ENCODE data around the gene AMBRA1. TPM values are rescaled to one million over a fixed set of nuclear protein-coding genes. Genes with fewer than 3 reads are reported as not detected.

AMBRA1 gene
- total RNA-seq, 1 donor: 18.0 TPM

GRCh38 chr11:46366260-46366659 lies 227.6 kb downstream of the AMBRA1 start:
- H3K4me3 ChIP-seq (ENCODE audit: low read depth, low read length): no peak overlapping the region
- no peak for DNase-seq (ENCODE audit: low read depth)
- TF ChIP-seq CTCF (IDR thresholded peaks at IDR 0.05; ENCODE audit: insufficient read depth, low read length): no peak

GRCh38 chr11:46364791-46365190 lies 229.0 kb downstream of the AMBRA1 start:
- DNase-seq (ENCODE audit: low read depth): no peak
- H3K4me3 ChIP-seq (ENCODE audit: low read depth, low read length): no peak overlapping the region
- no peak for TF ChIP-seq CTCF (IDR thresholded peaks at IDR 0.05; ENCODE audit: insufficient read depth, low read length)

DNA sequence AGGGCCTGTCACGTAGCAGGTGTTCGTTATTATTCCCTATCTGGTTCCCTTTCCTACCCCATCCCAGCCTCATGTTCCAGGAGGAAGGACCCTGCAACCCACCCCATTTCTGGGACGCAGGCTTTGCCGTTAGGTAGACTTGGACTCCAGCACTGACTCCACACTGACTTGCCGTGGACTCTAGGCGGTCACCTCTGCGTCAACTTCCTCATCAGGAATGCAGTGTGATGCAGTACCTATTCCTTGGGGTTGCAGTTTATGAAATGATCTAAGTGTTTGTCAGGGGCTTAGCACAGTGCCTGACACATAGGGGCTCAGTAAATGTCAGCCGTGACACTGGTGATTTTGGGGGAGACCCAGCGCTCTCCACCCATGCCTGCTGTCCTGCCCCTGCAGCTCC lies 229.8 kb downstream of the AMBRA1 start:
- TF ChIP-seq CTCF (IDR thresholded peaks at IDR 0.05; ENCODE audit: insufficient read depth, low read length): no peak
- H3K4me3 ChIP-seq (ENCODE audit: low read depth, low read length): no peak overlapping the region
- no peak for DNase-seq (ENCODE audit: low read depth)

DNA sequence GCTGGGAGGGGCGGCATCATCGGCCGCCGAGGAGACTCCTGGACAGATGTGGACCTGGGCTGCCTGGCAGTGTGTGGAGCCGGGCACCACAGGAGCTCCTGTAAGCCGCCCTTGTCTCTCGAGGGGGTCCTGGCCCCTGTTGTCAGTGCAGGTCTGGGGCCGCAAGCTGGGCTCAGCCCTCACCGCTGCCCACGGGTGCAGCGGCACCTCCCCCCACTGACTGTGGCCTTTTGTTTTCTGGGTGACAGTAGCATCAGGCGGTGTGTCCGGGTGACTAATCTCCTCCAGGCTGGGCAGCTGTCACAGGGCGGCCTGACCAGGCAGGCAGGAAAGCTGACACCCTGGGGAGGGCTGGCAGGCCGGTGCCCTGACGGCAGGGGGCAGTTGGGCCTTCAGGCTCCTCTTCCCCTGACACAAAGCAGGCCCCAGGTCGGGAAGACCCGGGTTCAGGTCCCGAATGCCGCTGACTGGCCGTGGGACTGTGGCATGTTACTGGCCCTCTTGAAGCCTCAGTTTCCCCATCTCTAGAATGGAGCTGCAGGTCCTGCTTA lies 230.3 kb downstream of the AMBRA1 start:
- DNase-seq (ENCODE audit: low read depth): no peak

GRCh38 chr11:46363031-46363407 lies 230.8 kb downstream of the AMBRA1 start:
- no peak overlapping the region for H3K4me3 ChIP-seq (ENCODE audit: low read depth, low read length)
- no peak for TF ChIP-seq CTCF (IDR thresholded peaks at IDR 0.05; ENCODE audit: insufficient read depth, low read length)
- DNase-seq (ENCODE audit: low read depth): peak; percentile 18

More for the DNA sequence above, 230.3 kb downstream of the AMBRA1 start:
- H3K4me3 ChIP-seq (ENCODE audit: low read depth, low read length): no peak overlapping the region
- TF ChIP-seq CTCF (IDR thresholded peaks at IDR 0.05; ENCODE audit: insufficient read depth, low read length): no peak

DNA sequence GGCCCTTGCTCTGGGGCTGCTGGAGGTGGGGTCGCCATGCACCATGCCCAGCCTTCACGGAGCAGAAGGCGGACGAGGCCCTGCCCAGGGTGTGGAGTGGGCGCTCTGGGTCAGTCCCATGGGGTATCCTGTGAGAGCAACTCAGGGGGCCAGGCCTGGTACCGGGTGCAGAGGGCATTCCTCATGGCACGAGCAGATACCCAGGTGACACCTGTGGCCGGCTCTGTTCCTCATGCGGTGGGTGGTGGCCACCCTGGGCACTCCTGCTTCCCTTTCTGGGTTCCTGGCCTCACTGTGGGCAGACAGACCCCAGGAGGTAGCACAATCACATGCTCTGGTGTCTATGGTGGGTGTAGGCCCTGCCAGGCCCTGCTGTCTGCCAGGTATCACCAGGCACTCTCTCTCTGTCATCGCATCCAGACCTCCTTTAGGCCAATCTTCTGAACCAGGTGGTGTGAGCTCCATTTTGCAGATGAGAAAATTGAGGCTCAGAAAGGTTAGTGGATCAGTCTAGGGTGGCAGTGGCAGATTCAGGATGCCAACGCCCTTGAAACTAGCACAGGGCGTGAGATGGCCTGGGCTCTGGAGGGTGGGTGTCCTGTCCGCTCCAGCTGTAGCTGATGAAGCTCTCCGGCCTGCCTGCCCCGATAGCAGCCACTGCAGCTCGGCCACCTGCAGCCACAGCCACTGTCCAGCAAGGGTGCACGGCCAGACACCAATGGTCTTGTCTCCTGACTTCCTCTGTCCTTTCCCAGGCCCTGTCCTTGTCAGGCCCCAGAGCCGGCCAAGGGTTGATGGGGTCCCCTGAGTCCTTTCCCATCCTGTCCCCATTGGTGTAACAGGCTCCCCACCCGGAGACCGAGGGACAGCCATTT lies 231.4 kb downstream of the AMBRA1 start:
- H3K4me3 ChIP-seq (ENCODE audit: low read depth, low read length): no peak overlapping the region
- DNase-seq (ENCODE audit: low read depth): no peak
- no peak for TF ChIP-seq CTCF (IDR thresholded peaks at IDR 0.05; ENCODE audit: insufficient read depth, low read length)

All from fibroblast of the aortic adventitia (primary cell).